Glutamatergic neuron (in vitro differentiated cells): ENCODE data around the gene BRCA2. TPM values are rescaled to one million over a fixed set of nuclear protein-coding genes. Genes with fewer than 3 reads are reported as not detected.

ENCODE experiments used
- DNase-seq: peaks from one replicate; pipeline ENCODE4 v3.0.0; 2022
- H3K27ac Mint-ChIP-seq: one replicate; pipeline ENCODE4 v1.8.0; 2020; ENCODE audit warnings: mild to moderate bottlenecking, mixed read lengths, inconsistent platforms; ENCODE audit not compliant: unreplicated experiment
- H3K27me3 Mint-ChIP-seq: one replicate; pipeline ENCODE4 v1.8.0; 2020; ENCODE audit warnings: mild to moderate bottlenecking, moderate library complexity, mixed read lengths, inconsistent platforms; ENCODE audit not compliant: unreplicated experiment
- H3K36me3 Mint-ChIP-seq: one replicate; pipeline ENCODE4 v1.8.0; 2020; ENCODE audit warnings: mild to moderate bottlenecking, mixed read lengths, inconsistent platforms; ENCODE audit not compliant: unreplicated experiment
- H3K4me1 Mint-ChIP-seq: one replicate; pipeline ENCODE4 v1.8.0; 2020; ENCODE audit warnings: mild to moderate bottlenecking, low read depth, mixed read lengths, inconsistent platforms; ENCODE audit not compliant: unreplicated experiment
- H3K4me3 Mint-ChIP-seq: one replicate; pipeline ENCODE4 v1.8.0; 2020; ENCODE audit warnings: mild to moderate bottlenecking, mixed read lengths, inconsistent platforms; ENCODE audit not compliant: unreplicated experiment
- H3K9me3 Mint-ChIP-seq: one replicate; pipeline ENCODE4 v1.8.0; 2020; ENCODE audit warnings: mild to moderate bottlenecking, moderate library complexity, mixed read lengths, inconsistent platforms; ENCODE audit not compliant: unreplicated experiment
- total RNA-seq: library from RNA; stranded (reverse); fragmentation: NEBNext Ultra II Directional; extraction: Animal tissue kit (Norgen Biotek cat#: 25700); gene quantifications from one replicate; pipeline ENCODE4 v1.2.1, GENCODE V29; 2021; ENCODE audit not compliant: unreplicated experiment
- TF ChIP-seq, protein P1 (sequence below): fragments of 200-600 bp; sonication (generic); IDR thresholded peaks from one replicate; pipeline ENCODE4 v1.5.0; 2021; ENCODE audit not compliant: partially characterized antibody, unreplicated experiment

Gene BRCA2
- total RNA-seq, 1 donor from 2014 or later, result 3.0 TPM

DNA sequence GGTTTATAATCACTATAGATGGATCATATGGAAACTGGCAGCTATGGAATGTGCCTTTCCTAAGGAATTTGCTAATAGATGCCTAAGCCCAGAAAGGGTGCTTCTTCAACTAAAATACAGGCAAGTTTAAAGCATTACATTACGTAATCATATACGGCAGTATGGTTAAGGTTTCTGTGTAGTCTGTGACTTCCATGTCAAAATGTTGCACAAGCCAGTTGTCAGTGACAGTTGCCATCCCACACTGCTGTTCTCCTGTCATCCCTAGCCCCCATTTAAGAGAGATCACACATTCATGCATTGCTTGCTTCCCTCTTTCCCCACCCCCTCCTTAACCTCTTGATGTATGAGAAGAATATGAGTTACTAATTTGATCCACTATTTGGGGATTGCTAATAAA, 47.3 kb downstream of the BRCA2 start:
- Mint-ChIP-seq H3K9me3 (no peaks in the 10 kb centered on the region), H3K4me1 (no peaks in the 10 kb centered on the region), H3K36me3 (no peaks in the 10 kb centered on the region), H3K4me3 (no peak overlapping the region), H3K27ac (no peak overlapping the region), H3K27me3 (no peaks in the 10 kb centered on the region)
- DNase-seq, result no peak
- TF ChIP-seq, protein P1, sequence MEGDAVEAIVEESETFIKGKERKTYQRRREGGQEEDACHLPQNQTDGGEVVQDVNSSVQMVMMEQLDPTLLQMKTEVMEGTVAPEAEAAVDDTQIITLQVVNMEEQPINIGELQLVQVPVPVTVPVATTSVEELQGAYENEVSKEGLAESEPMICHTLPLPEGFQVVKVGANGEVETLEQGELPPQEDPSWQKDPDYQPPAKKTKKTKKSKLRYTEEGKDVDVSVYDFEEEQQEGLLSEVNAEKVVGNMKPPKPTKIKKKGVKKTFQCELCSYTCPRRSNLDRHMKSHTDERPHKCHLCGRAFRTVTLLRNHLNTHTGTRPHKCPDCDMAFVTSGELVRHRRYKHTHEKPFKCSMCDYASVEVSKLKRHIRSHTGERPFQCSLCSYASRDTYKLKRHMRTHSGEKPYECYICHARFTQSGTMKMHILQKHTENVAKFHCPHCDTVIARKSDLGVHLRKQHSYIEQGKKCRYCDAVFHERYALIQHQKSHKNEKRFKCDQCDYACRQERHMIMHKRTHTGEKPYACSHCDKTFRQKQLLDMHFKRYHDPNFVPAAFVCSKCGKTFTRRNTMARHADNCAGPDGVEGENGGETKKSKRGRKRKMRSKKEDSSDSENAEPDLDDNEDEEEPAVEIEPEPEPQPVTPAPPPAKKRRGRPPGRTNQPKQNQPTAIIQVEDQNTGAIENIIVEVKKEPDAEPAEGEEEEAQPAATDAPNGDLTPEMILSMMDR, result no peak

DNA sequence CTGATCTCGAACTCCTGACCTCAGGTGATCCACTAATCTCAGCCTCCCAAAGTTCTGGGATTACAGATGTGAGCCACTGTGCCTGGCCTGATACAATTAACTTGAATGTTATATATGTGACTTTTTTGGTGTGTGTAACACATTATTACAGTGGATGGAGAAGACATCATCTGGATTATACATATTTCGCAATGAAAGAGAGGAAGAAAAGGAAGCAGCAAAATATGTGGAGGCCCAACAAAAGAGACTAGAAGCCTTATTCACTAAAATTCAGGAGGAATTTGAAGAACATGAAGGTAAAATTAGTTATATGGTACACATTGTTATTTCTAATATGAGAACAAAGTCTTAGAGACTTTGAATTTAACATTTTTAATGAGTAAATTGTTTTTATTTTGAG, 55.5 kb downstream of the BRCA2 start:
- no peaks in the 10 kb centered on the region for H3K9me3 Mint-ChIP-seq
- H3K4me3 Mint-ChIP-seq, result no peak overlapping the region
- TF ChIP-seq, protein P1, result no peak
- H3K4me1 Mint-ChIP-seq, result no peaks in the 10 kb centered on the region
- peaks cover 15% of the 10 kb centered on the region for H3K36me3 Mint-ChIP-seq
- no peaks in the 10 kb centered on the region for H3K27me3 Mint-ChIP-seq
- no peak for DNase-seq
- H3K27ac Mint-ChIP-seq, result no peak overlapping the region

- no peak for DNase-seq
- Mint-ChIP-seq H3K27me3 (no peaks in the 10 kb centered on the region), H3K36me3 (peaks cover 15% of the 10 kb centered on the region), H3K4me3 (no peak overlapping the region), H3K27ac (no peak overlapping the region), H3K4me1 (no peaks in the 10 kb centered on the region), H3K9me3 (no peaks in the 10 kb centered on the region)
- TF ChIP-seq, protein P1, result no peak
Observed at GRCh38 chr13:32376642-32377415, 61.5 kb downstream of the BRCA2 start.

DNA sequence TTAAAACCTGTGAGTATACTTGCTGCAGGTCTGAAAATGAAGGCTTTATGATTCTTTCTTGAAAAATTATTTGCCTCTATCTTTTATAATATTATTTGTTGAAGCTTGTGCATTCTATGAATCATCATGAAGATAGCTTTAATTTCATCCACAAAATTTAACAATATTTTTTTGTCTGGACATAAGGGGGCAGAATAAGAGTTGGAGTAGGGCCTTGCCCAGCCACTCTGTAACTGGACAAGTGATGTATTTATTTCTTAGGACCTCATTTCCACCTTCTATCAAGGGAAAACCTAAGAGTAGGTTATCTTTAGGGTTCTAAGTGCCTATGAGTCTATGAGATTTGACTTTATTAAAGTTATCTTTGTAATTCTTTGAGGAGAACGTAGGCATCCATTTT, 62.7 kb downstream of the BRCA2 start:
- DNase-seq, result no peak
- H3K9me3 Mint-ChIP-seq, result no peaks in the 10 kb centered on the region
- no peak overlapping the region for H3K27ac Mint-ChIP-seq
- H3K4me3 Mint-ChIP-seq, result no peak overlapping the region
- TF ChIP-seq, protein P1, result no peak
- no peaks in the 10 kb centered on the region for H3K27me3 Mint-ChIP-seq
- H3K4me1 Mint-ChIP-seq, result no peaks in the 10 kb centered on the region
- H3K36me3 Mint-ChIP-seq, result peaks cover 15% of the 10 kb centered on the region

- H3K27me3 Mint-ChIP-seq, result no peaks in the 10 kb centered on the region
- no peak overlapping the region for H3K27ac Mint-ChIP-seq
- TF ChIP-seq, protein P1, result peak; percentile 14
- no peaks in the 10 kb centered on the region for H3K4me1 Mint-ChIP-seq
- no peak overlapping the region for H3K4me3 Mint-ChIP-seq
- DNase-seq, result no peak
- H3K36me3 Mint-ChIP-seq, result no peaks in the 10 kb centered on the region
- H3K9me3 Mint-ChIP-seq, result no peaks in the 10 kb centered on the region
Observed at GRCh38 chr13:32381539-32381938, 66.2 kb downstream of the BRCA2 start.
